ENCODE data around the gene FBLN2.
"Not testable (repeated sequence)": the region's sequence is repeated elsewhere in the genome, so short reads cannot be mapped to it uniquely, and the experiment has no call there.

Gene FBLN2

GRCh38 chr3:13548696-13549622, at the start of gene FBLN2:
Gene FBLN2, plus strand, starts transcription at chr3:13549125. Its CDS starts 21,231 bp downstream, at chr3:13570356.
- no peak for DNase-seq

GRCh38 chr3:13499246-13499645, 49.7 kb upstream of the FBLN2 start:
- DNase-seq = not testable (repeated sequence)

GRCh38 chr3:13500133-13500885, 48.6 kb upstream of the FBLN2 start:
- DNase-seq = peak; percentile 28

- DNase-seq = no peak
These were observed 47.9 kb upstream of the FBLN2 start for GRCh38 chr3:13501056-13501455.

- DNase-seq = no peak
These were observed 47.4 kb upstream of the FBLN2 start for GRCh38 chr3:13501521-13501920.

- no peak for DNase-seq
These were observed 46.8 kb upstream of the FBLN2 start for GRCh38 chr3:13501958-13502790.

- no peak for DNase-seq
These were observed 46.2 kb upstream of the FBLN2 start for GRCh38 chr3:13502791-13503060.

GRCh38 chr3:13504161-13504831, 44.6 kb upstream of the FBLN2 start:
- no peak for DNase-seq

- DNase-seq = no peak
These were observed 43.5 kb upstream of the FBLN2 start for GRCh38 chr3:13505147-13506130.

GRCh38 chr3:13506239-13506638, 42.7 kb upstream of the FBLN2 start:
- DNase-seq = no peak

- DNase-seq = no peak
These were observed 42.2 kb upstream of the FBLN2 start for GRCh38 chr3:13506680-13507079.

- no peak for DNase-seq
These were observed 41.7 kb upstream of the FBLN2 start for GRCh38 chr3:13507247-13507569.

GRCh38 chr3:13507570-13508339, 41.2 kb upstream of the FBLN2 start:
- no peak for DNase-seq

- DNase-seq = no peak
These were observed 40.4 kb upstream of the FBLN2 start for GRCh38 chr3:13508496-13508895.

GRCh38 chr3:13509059-13509815, 39.7 kb upstream of the FBLN2 start:
- DNase-seq = no peak

GRCh38 chr3:13509816-13510192, 39.1 kb upstream of the FBLN2 start:
- no peak for DNase-seq

GRCh38 chr3:13512451-13512850, 36.5 kb upstream of the FBLN2 start:
- DNase-seq = no peak

GRCh38 chr3:13513051-13513912, 35.6 kb upstream of the FBLN2 start:
- no peak for DNase-seq

GRCh38 chr3:13513913-13514517, 34.9 kb upstream of the FBLN2 start:
- no peak for DNase-seq

All from activated CD4-positive, alpha-beta T cell treated with anti-CD3 and anti-CD28 coated beads for 48 hours (primary cell).